ENCODE results near the gene SEPTIN8.

Gene SEPTIN8

GRCh38 chr5:132734687-132735086 lies 42.4 kb downstream of the SEPTIN8 start:
- no peak for DNase-seq (ENCODE audit: low read depth)
- no peak overlapping the region for H3K4me3 ChIP-seq (ENCODE audit: control insufficient read depth, low read depth, low read length)
- no peak for TF ChIP-seq CTCF (conservative IDR thresholded peaks at IDR 0.05; ENCODE audit: control insufficient read depth, insufficient read depth, low read depth, low read length)

DNA sequence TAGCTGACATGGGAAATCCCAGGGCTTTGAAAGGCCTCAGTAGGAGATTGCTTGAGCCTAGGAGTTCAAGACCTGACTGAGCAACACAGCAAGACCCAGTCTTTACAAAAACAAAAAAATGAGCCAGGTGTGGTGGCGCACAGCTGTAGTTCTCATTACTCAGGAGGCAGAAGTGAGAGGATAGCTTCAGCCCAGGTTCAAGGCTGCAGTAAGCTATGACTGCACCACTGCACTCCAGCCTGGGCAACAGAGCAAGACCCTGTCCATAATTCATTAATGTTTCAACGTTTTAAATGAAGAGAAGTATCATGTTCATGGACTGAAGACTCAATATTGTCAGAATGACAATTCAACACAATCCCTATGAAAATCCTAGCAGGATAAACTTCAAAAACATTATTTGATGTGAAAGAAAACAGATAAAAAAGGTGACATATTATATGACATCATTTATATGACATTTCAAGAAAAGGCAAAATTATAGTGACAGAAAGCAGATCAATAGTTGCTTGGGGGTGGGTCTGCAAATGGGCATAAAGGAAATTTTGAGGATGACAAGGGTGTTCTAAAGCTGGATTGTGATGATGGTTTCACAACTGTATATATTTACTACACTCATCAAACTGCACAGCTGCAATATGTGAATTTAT lies 43.4 kb downstream of the SEPTIN8 start:
- TF ChIP-seq CTCF (conservative IDR thresholded peaks at IDR 0.05; ENCODE audit: control insufficient read depth, insufficient read depth, low read depth, low read length): no peak
- DNase-seq (ENCODE audit: low read depth): no peak
- no peak overlapping the region for H3K4me3 ChIP-seq (ENCODE audit: control insufficient read depth, low read depth, low read length)

- no peak for TF ChIP-seq CTCF (conservative IDR thresholded peaks at IDR 0.05; ENCODE audit: control insufficient read depth, insufficient read depth, low read depth, low read length)
- DNase-seq (ENCODE audit: low read depth): no peak
- no peak overlapping the region for H3K4me3 ChIP-seq (ENCODE audit: control insufficient read depth, low read depth, low read length)
These were observed 47.1 kb downstream of the SEPTIN8 start for GRCh38 chr5:132729896-132730295.

- TF ChIP-seq CTCF (conservative IDR thresholded peaks at IDR 0.05; ENCODE audit: control insufficient read depth, insufficient read depth, low read depth, low read length): no peak
- no peak overlapping the region for H3K4me3 ChIP-seq (ENCODE audit: control insufficient read depth, low read depth, low read length)
- DNase-seq (ENCODE audit: low read depth): no peak
These were observed 51.3 kb downstream of the SEPTIN8 start for GRCh38 chr5:132725745-132726144.

DNA sequence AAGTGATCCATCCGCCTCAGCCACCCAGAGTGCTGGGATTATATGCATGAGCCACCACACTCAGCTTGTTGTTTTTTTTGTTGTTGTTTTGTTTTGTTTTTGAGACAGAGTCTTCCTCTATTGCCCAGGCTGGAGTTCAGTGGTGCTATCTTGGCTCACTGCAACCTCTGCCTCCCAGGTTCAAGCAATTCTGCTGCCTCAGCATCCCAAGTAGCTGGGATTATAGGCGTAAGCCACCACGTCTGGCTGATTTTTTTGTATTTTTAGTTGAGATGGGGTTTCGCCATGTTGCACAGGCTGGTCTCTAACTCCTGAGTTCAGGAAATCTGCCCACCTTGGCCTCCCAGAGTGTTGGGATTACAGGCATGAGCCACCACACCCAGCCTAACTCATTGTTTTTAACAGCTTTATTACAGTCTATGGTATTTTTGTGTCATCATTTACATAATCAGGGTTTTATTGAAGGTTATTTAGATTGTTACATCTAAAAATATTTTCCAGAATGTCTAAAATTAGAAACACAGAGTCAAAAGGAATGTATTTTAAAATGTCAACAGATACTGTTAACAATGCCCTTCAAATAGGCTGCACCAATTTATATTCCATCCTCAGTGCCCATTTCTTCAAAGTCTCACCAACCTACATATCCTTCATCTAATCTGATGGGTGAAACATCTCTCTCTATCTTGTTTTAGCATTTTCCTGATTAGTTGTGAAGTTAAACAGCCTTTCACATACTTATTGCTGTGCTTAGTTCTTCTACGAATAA lies 58.3 kb downstream of the SEPTIN8 start:
- no peak for DNase-seq (ENCODE audit: low read depth)
- H3K4me3 ChIP-seq (ENCODE audit: control insufficient read depth, low read depth, low read length): no peak overlapping the region
- no peak for TF ChIP-seq CTCF (conservative IDR thresholded peaks at IDR 0.05; ENCODE audit: control insufficient read depth, insufficient read depth, low read depth, low read length)

GRCh38 chr5:132714456-132715307 lies 62.4 kb downstream of the SEPTIN8 start:
- peak; percentile 51 for TF ChIP-seq CTCF (conservative IDR thresholded peaks at IDR 0.05; ENCODE audit: control insufficient read depth, insufficient read depth, low read depth, low read length)
- H3K4me3 ChIP-seq (ENCODE audit: control insufficient read depth, low read depth, low read length): no peak overlapping the region
- peak; percentile 32 for DNase-seq (ENCODE audit: low read depth)
